Measurements from ENCODE around the gene LTF. TPM values are rescaled to one million over a fixed set of nuclear protein-coding genes. Genes with fewer than 3 reads are reported as not detected.

Gene LTF
- total and polyA plus RNA-seq, 4 donors: 0.36 to 14.7 (median 1.4) TPM

- peak in 1 of 2 donors; percentile 51 for TF ChIP-seq GABPA (IDR thresholded peaks at IDR 0.05 in 1 of 2, conservative IDR thresholded peaks at IDR 0.05 in 1 of 2)
- peak; percentile 54 to 76 for TF ChIP-seq EGR1 (IDR thresholded peaks at IDR 0.05; ENCODE audit: low read depth in 2 of 2)
Observed at GRCh38 chr3:46491089-46492070, 26.7 kb upstream of the LTF start (continued).

- H3K36me3 ChIP-seq (ENCODE audit: control insufficient read depth in 4 of 4, insufficient read depth in 3 of 4, low read depth in 1 of 4, low read length in 3 of 4): no peaks in the 10 kb centered on the region
- H3K27me3 ChIP-seq (ENCODE audit: control insufficient read depth in 4 of 4, insufficient read depth in 4 of 4, low read length in 3 of 4): no peaks in the 10 kb centered on the region
- TF ChIP-seq NR2F2 (IDR thresholded peaks at IDR 0.05) (no peak), JUND (IDR thresholded peaks at IDR 0.05) (no peak), GABPA (IDR thresholded peaks at IDR 0.05 in 1 of 2, conservative IDR thresholded peaks at IDR 0.05 in 1 of 2) (no peak), EGR1 (IDR thresholded peaks at IDR 0.05; ENCODE audit: low read depth in 2 of 2) (no peak), TAF1 (conservative IDR thresholded peaks at IDR 0.05) (no peak), SP1 (IDR thresholded peaks at IDR 0.05) (no peak), YY1 (IDR thresholded peaks at IDR 0.05) (no peak), RAD21 (IDR thresholded peaks at IDR 0.05) (no peak), ZBTB33 (IDR thresholded peaks at IDR 0.05) (no peak), MAX (IDR thresholded peaks at IDR 0.05) (no peak)
- H3K4me1 ChIP-seq (ENCODE audit: control insufficient read depth in 4 of 4, insufficient read depth in 4 of 4, low read length in 3 of 4): peaks cover 2 to 39% (median 34%) of the 10 kb centered on the region in 4 donors
- DNase-seq (ENCODE audit: low spot score): no peak
- no peak overlapping the region for H3K9ac ChIP-seq (ENCODE audit: low read depth in 1 of 2, low read length in 2 of 2)
- peak overlapping the region; percentile 20 to 48 for H3K27ac ChIP-seq (ENCODE audit: low read depth in 1 of 2, low read length in 2 of 2)
- WGBS: 42% methylated on average over 6 of the region's 6 CpGs
- no peak overlapping the region for H3K4me3 ChIP-seq (ENCODE audit: low read depth in 1 of 3, low read length in 3 of 3)
- no peaks in the 10 kb centered on the region for H3K9me3 ChIP-seq (ENCODE audit: control insufficient read depth in 4 of 4, low read length in 3 of 4)
Observed at GRCh38 chr3:46490338-46491084, 25.8 kb upstream of the LTF start.

GRCh38 chr3:46489875-46490274 lies 25.2 kb upstream of the LTF start:
- TF ChIP-seq SP1 (IDR thresholded peaks at IDR 0.05) (no peak), HNF4A (conservative IDR thresholded peaks at IDR 0.05) (no peak), JUND (IDR thresholded peaks at IDR 0.05) (no peak), NR2F2 (IDR thresholded peaks at IDR 0.05) (no peak), EGR1 (IDR thresholded peaks at IDR 0.05; ENCODE audit: low read depth in 2 of 2) (no peak), RAD21 (IDR thresholded peaks at IDR 0.05) (no peak), HNF4G (IDR thresholded peaks at IDR 0.05) (no peak), REST (IDR thresholded peaks at IDR 0.05) (no peak), RXRA (IDR thresholded peaks at IDR 0.05) (no peak)
- no peak overlapping the region for H3K4me3 ChIP-seq (ENCODE audit: low read depth in 1 of 3, low read length in 3 of 3)
- no peaks in the 10 kb centered on the region for H3K36me3 ChIP-seq (ENCODE audit: control insufficient read depth in 4 of 4, insufficient read depth in 3 of 4, low read depth in 1 of 4, low read length in 3 of 4)
- WGBS: 87% methylated on average over 1 of the region's 1 CpG
- H3K9me3 ChIP-seq (ENCODE audit: control insufficient read depth in 4 of 4, low read length in 3 of 4): no peaks in the 10 kb centered on the region
- no peak overlapping the region for H3K27ac ChIP-seq (ENCODE audit: low read depth in 1 of 2, low read length in 2 of 2)
- peaks cover 2 to 39% (median 34%) of the 10 kb centered on the region in 4 donors for H3K4me1 ChIP-seq (ENCODE audit: control insufficient read depth in 4 of 4, insufficient read depth in 4 of 4, low read length in 3 of 4)
- no peak for DNase-seq (ENCODE audit: low spot score)
- H3K27me3 ChIP-seq (ENCODE audit: control insufficient read depth in 4 of 4, insufficient read depth in 4 of 4, low read length in 3 of 4): no peaks in the 10 kb centered on the region
- H3K9ac ChIP-seq (ENCODE audit: low read depth in 1 of 2, low read length in 2 of 2): no peak overlapping the region
